ENCODE results near the gene HASPIN.

HASPIN gene

DNA sequence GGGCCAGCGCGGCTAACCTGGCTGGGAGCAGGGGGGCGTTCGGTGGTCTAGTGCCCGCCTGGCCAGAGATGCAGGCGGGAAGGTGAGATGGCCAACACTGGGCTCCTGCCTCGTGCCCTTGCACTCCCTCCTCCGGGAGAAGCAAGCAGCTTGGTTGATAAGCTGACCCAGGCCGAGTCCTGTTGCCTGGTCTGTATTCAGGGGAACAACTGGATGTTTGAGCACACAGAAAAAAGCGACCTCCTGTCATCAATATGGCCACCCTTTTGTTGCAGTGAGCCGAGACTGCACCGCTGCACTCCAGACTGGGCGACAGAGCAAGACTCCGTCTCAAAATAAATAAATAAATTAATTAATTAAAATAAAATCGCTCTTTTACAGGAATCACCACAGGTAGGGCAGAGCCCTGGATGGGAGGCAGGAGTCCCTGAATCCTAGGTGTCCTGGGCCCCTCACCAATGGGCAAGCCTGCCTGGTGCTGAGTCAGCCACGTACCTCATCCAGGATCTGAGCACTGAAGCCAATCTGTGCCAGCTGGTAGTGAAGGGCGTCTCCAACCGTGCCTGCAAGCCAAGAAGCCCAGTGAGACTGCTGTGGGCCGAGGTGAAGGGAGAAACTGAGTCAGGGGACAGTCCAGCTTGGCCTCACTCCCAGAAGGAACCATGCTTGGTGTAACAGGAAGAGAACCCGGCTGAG lies 31.8 kb downstream of the HASPIN start:
- Histone ChIP-seq H2BK12ac (ENCODE audit: low read length) (no peak overlapping the region), H4K8ac (ENCODE audit: low read depth, low read length) (peak overlapping the region; percentile 43), H3K23ac (ENCODE audit: low read depth, low read length, poor library complexity) (peak overlapping the region; percentile 99), H4K91ac (ENCODE audit: low read depth, low read length, poor library complexity) (no peak overlapping the region), H2AK5ac (ENCODE audit: low read depth, low read length) (peak overlapping the region; percentile 9), H3K27ac (replicated peaks; ENCODE audit: low read length) (no peak overlapping the region), H3K79me1 (ENCODE audit: low read depth, low read length) (peaks cover 2% of the 10 kb centered on the region), H3K27me3 (ENCODE audit: control insufficient read depth in 3 of 3, insufficient read depth in 3 of 3, low read depth in 1 of 3, low read length in 3 of 3) (peaks cover 0 to 29% (median 2%) of the 10 kb centered on the region in 3 experiments), H3K9me3 (replicated peaks in 1 of 2; ENCODE audit: control insufficient read depth in 2 of 2, insufficient read depth in 1 of 2, low read depth in 1 of 2, low read length in 2 of 2) (peaks cover 0 to 9% of the 10 kb centered on the region in 2 donors), H3K9ac (ENCODE audit: low read depth, low read length, poor library complexity) (peak overlapping the region; percentile 77), H3K14ac (ENCODE audit: low read length) (no peak overlapping the region), H3K4me1 (ENCODE audit: control insufficient read depth in 2 of 2, insufficient read depth in 1 of 2, low read depth in 1 of 2, low read length in 2 of 2) (no peaks in the 10 kb centered on the region), H3K4ac (ENCODE audit: low read length) (no peak overlapping the region), H3K4me3 (ENCODE audit: low read length in 2 of 2) (peak overlapping the region in 1 of 2 donors; percentile 76), H2BK5ac (ENCODE audit: low read length) (peak overlapping the region; percentile 39), H3K18ac (ENCODE audit: low read length) (peak overlapping the region; percentile 89), H2AFZ (ENCODE audit: low read length) (peak overlapping the region; percentile 82), H3K36me3 (replicated peaks in 1 of 2; ENCODE audit: control insufficient read depth in 2 of 2, insufficient read depth in 2 of 2, low read length in 2 of 2) (no peaks in the 10 kb centered on the region), H2BK120ac (ENCODE audit: low read depth, low read length) (no peak overlapping the region), H2BK15ac (ENCODE audit: low read length) (peak overlapping the region; percentile 89), H3K4me2 (ENCODE audit: insufficient read depth, low read length, poor library complexity, severe bottlenecking) (peak overlapping the region; percentile 73)
- no peak for DNase-seq (ENCODE audit: low spot score)
- WGBS, 2 donors (ENCODE audit: extremely low coverage in 2 of 2, insufficient read length in 2 of 2, insufficient replicate concordance in 1 of 2) = no CpG with 5 or more reads among the region's 20 CpGs

DNA sequence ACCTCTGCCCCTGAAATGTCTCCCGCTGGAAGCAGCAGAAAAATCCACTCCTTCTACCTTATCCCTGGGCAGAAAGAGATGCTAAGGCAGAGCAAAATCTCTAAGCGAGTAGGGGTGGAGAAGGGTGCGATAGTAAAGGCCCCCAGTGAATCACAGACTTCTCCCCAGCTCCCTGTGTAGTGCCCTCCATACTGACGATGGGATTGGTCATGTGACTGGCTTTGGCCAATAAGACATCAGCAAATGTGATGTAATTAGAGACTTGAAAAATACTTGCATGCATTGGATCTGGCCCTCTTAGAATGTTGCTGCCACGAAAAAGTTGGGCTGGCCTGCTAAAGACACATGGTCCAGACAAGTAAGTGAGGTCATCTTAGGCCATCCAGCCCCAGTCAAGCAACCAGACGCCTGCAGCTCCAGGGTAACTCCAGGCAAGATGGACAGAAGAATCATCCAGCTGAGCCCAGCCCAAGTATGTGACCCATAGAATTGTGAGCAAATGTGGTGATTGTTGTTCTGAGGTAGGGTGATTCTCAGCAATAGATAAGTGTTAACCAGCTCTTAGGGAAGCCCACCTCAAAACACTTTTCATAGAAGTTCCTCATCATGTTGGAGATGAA lies 36.0 kb downstream of the HASPIN start:
- H2BK15ac ChIP-seq (ENCODE audit: low read length) = no peak overlapping the region
- no peak overlapping the region for H2BK120ac ChIP-seq (ENCODE audit: low read depth, low read length)
- no CpG with 5 or more reads among the region's 6 CpGs for WGBS, 2 donors (ENCODE audit: extremely low coverage in 2 of 2, insufficient read length in 2 of 2, insufficient replicate concordance in 1 of 2)
- H3K4me3 ChIP-seq (ENCODE audit: low read length in 2 of 2) = no peak overlapping the region
- no peaks in the 10 kb centered on the region for H3K4me1 ChIP-seq (ENCODE audit: control insufficient read depth in 2 of 2, insufficient read depth in 1 of 2, low read depth in 1 of 2, low read length in 2 of 2)
- no peak overlapping the region for H2BK12ac ChIP-seq (ENCODE audit: low read length)
- no peaks in the 10 kb centered on the region for H3K36me3 ChIP-seq (replicated peaks in 1 of 2; ENCODE audit: control insufficient read depth in 2 of 2, insufficient read depth in 2 of 2, low read length in 2 of 2)
- no peak overlapping the region for H3K4me2 ChIP-seq (ENCODE audit: insufficient read depth, low read length, poor library complexity, severe bottlenecking)
- H2AFZ ChIP-seq (ENCODE audit: low read length) = peak overlapping the region; percentile 69
- H3K79me1 ChIP-seq (ENCODE audit: low read depth, low read length) = no peaks in the 10 kb centered on the region
- H3K27ac ChIP-seq (replicated peaks; ENCODE audit: low read length) = no peak overlapping the region
- no peak overlapping the region for H4K8ac ChIP-seq (ENCODE audit: low read depth, low read length)
- no peak overlapping the region for H4K91ac ChIP-seq (ENCODE audit: low read depth, low read length, poor library complexity)
- H2BK5ac ChIP-seq (ENCODE audit: low read length) = no peak overlapping the region
- DNase-seq (ENCODE audit: low spot score) = no peak
- peaks cover 0 to 9% of the 10 kb centered on the region in 2 donors for H3K9me3 ChIP-seq (replicated peaks in 1 of 2; ENCODE audit: control insufficient read depth in 2 of 2, insufficient read depth in 1 of 2, low read depth in 1 of 2, low read length in 2 of 2)
- peaks cover 0 to 6% (median 2%) of the 10 kb centered on the region in 3 experiments for H3K27me3 ChIP-seq (ENCODE audit: control insufficient read depth in 3 of 3, insufficient read depth in 3 of 3, low read depth in 1 of 3, low read length in 3 of 3)
- no peak overlapping the region for H3K14ac ChIP-seq (ENCODE audit: low read length)
- H2AK5ac ChIP-seq (ENCODE audit: low read depth, low read length) = peak overlapping the region; percentile 38
- H3K23ac ChIP-seq (ENCODE audit: low read depth, low read length, poor library complexity) = no peak overlapping the region
- H3K9ac ChIP-seq (ENCODE audit: low read depth, low read length, poor library complexity) = no peak overlapping the region
- H3K18ac ChIP-seq (ENCODE audit: low read length) = no peak overlapping the region
- H3K4ac ChIP-seq (ENCODE audit: low read length) = no peak overlapping the region

DNA sequence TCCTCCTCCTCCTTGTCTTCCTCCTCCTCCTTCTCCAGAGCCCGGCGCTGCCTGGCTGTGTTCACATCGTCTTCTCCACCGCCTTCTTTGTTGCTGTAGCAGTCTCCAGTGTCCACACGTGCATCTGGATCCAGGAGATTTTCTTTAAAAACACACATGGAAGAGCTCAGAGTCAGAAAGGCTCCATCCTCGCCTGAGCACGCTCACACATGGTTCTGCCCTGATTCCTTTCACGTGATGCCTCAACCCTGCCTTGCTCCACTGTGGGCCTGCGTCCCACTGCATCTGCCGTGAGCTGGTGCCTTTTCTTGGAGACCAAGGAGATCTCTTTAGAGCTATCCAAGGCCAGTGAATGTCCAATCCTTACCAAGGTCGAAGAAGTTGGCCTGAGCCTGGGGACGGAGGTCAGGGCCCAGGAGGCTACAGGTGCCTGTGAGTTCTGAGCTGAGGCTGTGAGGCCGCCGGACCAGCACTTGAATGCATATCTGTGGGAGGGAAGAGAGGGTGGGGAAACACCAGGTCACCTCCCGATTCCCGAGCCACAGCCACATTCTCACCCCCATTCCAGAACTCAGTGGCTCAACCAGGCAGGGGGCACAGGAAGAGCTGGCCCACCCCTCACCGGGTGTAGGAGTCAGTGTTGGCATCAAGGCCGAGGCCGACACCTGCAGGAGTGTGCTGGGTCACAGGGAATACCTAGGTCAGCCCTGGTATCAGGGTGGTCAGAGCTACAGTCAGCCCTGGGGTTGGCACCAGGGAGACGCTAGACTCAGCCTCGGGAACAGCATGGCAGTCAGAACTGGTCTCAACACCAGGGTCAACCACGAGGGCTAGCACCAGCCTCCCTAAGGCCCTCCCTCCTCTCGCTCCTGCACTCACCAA lies 37.6 kb downstream of the HASPIN start:
- Histone ChIP-seq H3K14ac (ENCODE audit: low read length) (peak overlapping the region; percentile 17), H2AK5ac (ENCODE audit: low read depth, low read length) (peak overlapping the region; percentile 57), H3K4me2 (ENCODE audit: insufficient read depth, low read length, poor library complexity, severe bottlenecking) (no peak overlapping the region), H3K23ac (ENCODE audit: low read depth, low read length, poor library complexity) (no peak overlapping the region), H4K91ac (ENCODE audit: low read depth, low read length, poor library complexity) (no peak overlapping the region), H2BK5ac (ENCODE audit: low read length) (no peak overlapping the region), H3K27ac (replicated peaks; ENCODE audit: low read length) (no peak overlapping the region), H3K9ac (ENCODE audit: low read depth, low read length, poor library complexity) (no peak overlapping the region), H3K27me3 (ENCODE audit: control insufficient read depth in 3 of 3, insufficient read depth in 3 of 3, low read depth in 1 of 3, low read length in 3 of 3) (peaks cover 0 to 2% (median 0%) of the 10 kb centered on the region in 3 experiments), H2BK120ac (ENCODE audit: low read depth, low read length) (no peak overlapping the region), H3K79me1 (ENCODE audit: low read depth, low read length) (no peaks in the 10 kb centered on the region), H3K4me1 (ENCODE audit: control insufficient read depth in 2 of 2, insufficient read depth in 1 of 2, low read depth in 1 of 2, low read length in 2 of 2) (no peaks in the 10 kb centered on the region), H4K8ac (ENCODE audit: low read depth, low read length) (no peak overlapping the region), H3K36me3 (replicated peaks in 1 of 2; ENCODE audit: control insufficient read depth in 2 of 2, insufficient read depth in 2 of 2, low read length in 2 of 2) (no peaks in the 10 kb centered on the region), H2AFZ (ENCODE audit: low read length) (no peak overlapping the region), H3K9me3 (replicated peaks in 1 of 2; ENCODE audit: control insufficient read depth in 2 of 2, insufficient read depth in 1 of 2, low read depth in 1 of 2, low read length in 2 of 2) (peaks cover 0 to 9% of the 10 kb centered on the region in 2 donors), H2BK15ac (ENCODE audit: low read length) (peak overlapping the region; percentile 64), H3K4me3 (ENCODE audit: low read length in 2 of 2) (no peak overlapping the region), H3K18ac (ENCODE audit: low read length) (peak overlapping the region; percentile 51), H2BK12ac (ENCODE audit: low read length) (no peak overlapping the region), H3K4ac (ENCODE audit: low read length) (no peak overlapping the region)
- no CpG with 5 or more reads among the region's 23 CpGs for WGBS, 2 donors (ENCODE audit: extremely low coverage in 2 of 2, insufficient read length in 2 of 2, insufficient replicate concordance in 1 of 2)
- no peak for DNase-seq (ENCODE audit: low spot score)

Measured in neuronal stem cell (in vitro differentiated cells).